H1 (cell line): Measurements from ENCODE around the gene CACNG7. TPM values are rescaled to one million over a fixed set of nuclear protein-coding genes. Genes with fewer than 3 reads are reported as not detected.

ENCODE experiments used
- CTCF ChIA-PET: fragments of 300-600 bp; sonication (Branson Sonifier 250); formaldehyde crosslinking; loops from one replicate; lab custom pipeline; 2021; ENCODE audit not compliant: partially characterized antibody; lab: Charles Lee
- POLR2A ChIA-PET: fragments of 300-600 bp; sonication (Branson Sonifier 250); formaldehyde crosslinking; loops from one replicate; lab custom pipeline; 2021; ENCODE audit warnings: inconsistent platforms; ENCODE audit not compliant: partially characterized antibody; lab: Charles Lee
- DNase-seq, 2 experiments: peaks; one replicate each; pipeline versions ENCODE4 v3.0.0 to v3.0.0-alpha.2; 2010 to 2022; ENCODE audit warnings: low spot score in 2 of 2, low read depth in 1 of 2, mixed read lengths in 1 of 2
- FAIRE-seq: peaks from 2 replicates; lab custom pipeline; 2011; peaks lifted over from hg19 to GRCh38; lab: Jason Lieb, UNC
- H2AFZ ChIP-seq: 2 replicates; pipeline ENCODE4 v1.8.1; 2012; ENCODE audit warnings: low read length, inconsistent platforms
- H2AK5ac ChIP-seq: 2 replicates; pipeline ENCODE4 v1.6.1; 2013; ENCODE audit warnings: low read depth, low read length
- H2BK120ac ChIP-seq: replicated peaks from 2 replicates; pipeline ENCODE3; 2013; ENCODE audit warnings: low read depth, low read length, inconsistent platforms
- H2BK12ac ChIP-seq: 2 replicates; pipeline ENCODE4 v1.6.1; 2013; ENCODE audit warnings: low read depth, low read length
- H2BK15ac ChIP-seq: 2 replicates; pipeline ENCODE4 v1.6.1; 2013; ENCODE audit warnings: low read length
- H2BK20ac ChIP-seq: 2 replicates; pipeline ENCODE4 v1.6.1; 2013; ENCODE audit warnings: low read length
- H2BK5ac ChIP-seq: 2 replicates; pipeline ENCODE4 v1.6.1; 2013; ENCODE audit warnings: low read depth, low read length
- H3K14ac ChIP-seq: 2 replicates; pipeline ENCODE4 v1.6.1; 2013; ENCODE audit warnings: inconsistent platforms; ENCODE audit not compliant: insufficient read length
- H3K18ac ChIP-seq: 2 replicates; pipeline ENCODE4 v1.6.1; 2013; ENCODE audit warnings: low read length; ENCODE audit errors: extremely low read depth
- H3K23ac ChIP-seq: 2 replicates; pipeline ENCODE4 v1.6.1; 2013; ENCODE audit warnings: inconsistent platforms; ENCODE audit not compliant: insufficient read length
- H3K23me2 ChIP-seq: 2 replicates; pipeline ENCODE4 v1.6.1; 2013; ENCODE audit warnings: low read depth, low read length
- H3K27ac ChIP-seq: 2 replicates; pipeline ENCODE4 v1.6.1; 2011; ENCODE audit warnings: low read depth, low read length, inconsistent platforms
- H3K27me3 ChIP-seq, 4 experiments: replicated peaks in 1 of 4; 1 replicate in 1 of 4; 2 replicates in 3 of 4; pipeline versions ENCODE4 v1.6.1 to v1.8.1; 2011 to 2013; ENCODE audit warnings: low read length in 3 of 4, mild to moderate bottlenecking in 3 of 4, inconsistent platforms in 2 of 4, mixed read lengths in 2 of 4, moderate library complexity in 1 of 4; ENCODE audit not compliant: control insufficient read depth in 3 of 4, insufficient read depth in 3 of 4; ENCODE audit errors: extremely low read depth in 1 of 4
- H3K36me3 ChIP-seq, 4 experiments: 2 replicates each; pipeline versions ENCODE4 v1.6.1 to v1.8.1; 2011 to 2013; ENCODE audit warnings: mild to moderate bottlenecking in 4 of 4, low read length in 3 of 4, moderate library complexity in 2 of 4, control low read depth in 1 of 4, inconsistent platforms in 1 of 4; ENCODE audit not compliant: insufficient read depth in 4 of 4, control insufficient read depth in 2 of 4
- H3K4ac ChIP-seq: replicated peaks from 2 replicates; pipeline ENCODE3; 2013; ENCODE audit warnings: low read length, low read depth, mixed read lengths, inconsistent platforms; ENCODE audit not compliant: insufficient read length
- H3K4me1 ChIP-seq, 4 experiments: replicated peaks in 1 of 4; 1 replicate in 1 of 4; 2 replicates in 3 of 4; pipeline versions ENCODE4 v1.6.1 to v1.8.1; 2011 to 2013; ENCODE audit warnings: low read length in 3 of 4, inconsistent platforms in 2 of 4, mixed read lengths in 1 of 4; ENCODE audit not compliant: insufficient read depth in 4 of 4, control insufficient read depth in 3 of 4
- H3K4me2 ChIP-seq, 2 experiments: 2 replicates each; pipeline versions ENCODE4 v1.6.1 to v1.8.1; 2011 to 2013; ENCODE audit warnings: low read depth in 2 of 2, low read length in 2 of 2, control low read depth in 1 of 2, inconsistent platforms in 1 of 2, mild to moderate bottlenecking in 1 of 2; ENCODE audit not compliant: insufficient read depth in 1 of 2
- H3K4me3 ChIP-seq, 4 experiments: fragments of 200-600, 300-600 bp in 1 of 4; sonication (generic), shearing (Covaris generic), sonication (Bioruptor Twin) in 1 of 4; 2 replicates each; pipeline versions ENCODE4 v1.5.1 to v1.8.1; 2011 to 2016; ENCODE audit warnings: low read length in 4 of 4, low read depth in 3 of 4, control low read depth in 2 of 4, inconsistent platforms in 2 of 4, mild to moderate bottlenecking in 2 of 4, mixed read lengths in 1 of 4, moderate library complexity in 1 of 4; ENCODE audit not compliant: insufficient read depth in 2 of 4; ENCODE audit errors: extremely low read depth in 1 of 4
- H3K56ac ChIP-seq: replicated peaks from 2 replicates; pipeline ENCODE3; 2013; ENCODE audit warnings: low read depth, mild to moderate bottlenecking, mixed read lengths, low read length, inconsistent platforms; ENCODE audit not compliant: insufficient read length
- H3K79me1 ChIP-seq: 2 replicates; pipeline ENCODE4 v1.6.1; 2013; ENCODE audit warnings: low read depth, low read length, control low read depth
- H3K79me2 ChIP-seq, 2 experiments: 2 replicates each; pipeline versions ENCODE4 v1.6.1 to v1.8.1; 2012 to 2013; ENCODE audit warnings: low read length in 2 of 2, mild to moderate bottlenecking in 2 of 2, inconsistent platforms in 1 of 2; ENCODE audit not compliant: insufficient read depth in 2 of 2, control insufficient read depth in 1 of 2
- H3K9ac ChIP-seq, 4 experiments: replicated peaks in 1 of 4; 1 replicate in 1 of 4; 2 replicates in 3 of 4; pipeline versions ENCODE4 v1.6.1 to v1.8.1; 2011 to 2013; ENCODE audit warnings: low read depth in 3 of 4, low read length in 3 of 4, control low read depth in 2 of 4, mild to moderate bottlenecking in 2 of 4, moderate library complexity in 2 of 4, inconsistent platforms in 1 of 4; ENCODE audit errors: extremely low read depth in 1 of 4
- H3K9me3 ChIP-seq, 2 experiments: 2 replicates each; pipeline versions ENCODE4 v1.6.1 to v1.8.1; 2012 to 2013; ENCODE audit warnings: mild to moderate bottlenecking in 2 of 2, moderate library complexity in 2 of 2, control low read depth in 1 of 2, inconsistent platforms in 1 of 2, low read depth in 1 of 2, low read length in 1 of 2, mixed read lengths in 1 of 2; ENCODE audit not compliant: insufficient read depth in 2 of 2
- H4K20me1 ChIP-seq, 2 experiments: replicated peaks in 1 of 2; 2 replicates each; pipeline versions ENCODE3 to v1.8.1; 2011 to 2013; ENCODE audit warnings: inconsistent platforms in 2 of 2, low read length in 2 of 2, mild to moderate bottlenecking in 1 of 2; ENCODE audit not compliant: insufficient read depth in 2 of 2, control insufficient read depth in 1 of 2
- H4K5ac ChIP-seq: 2 replicates; pipeline ENCODE4 v1.6.1; 2013; ENCODE audit warnings: low read length, low read depth, mixed read lengths, inconsistent platforms; ENCODE audit not compliant: insufficient read length
- H4K8ac ChIP-seq: 2 replicates; pipeline ENCODE4 v1.8.0; 2013; ENCODE audit warnings: mild to moderate bottlenecking, moderate library complexity, low read length, inconsistent platforms; ENCODE audit not compliant: insufficient read depth; ENCODE audit errors: extremely low read depth
- H4K91ac ChIP-seq: replicated peaks from 2 replicates; pipeline ENCODE3; 2013; ENCODE audit warnings: low read length, mixed read lengths, inconsistent platforms; ENCODE audit not compliant: insufficient read length
- BACH1 ChIP-seq: IDR thresholded peaks from 2 replicates; pipeline ENCODE4 v1.6.1; 2012; ENCODE audit warnings: low read length, improper control_type of control experiment
- BCL11A ChIP-seq, 2 experiments: IDR thresholded peaks; one replicate each; pipeline ENCODE4 v1.6.1; 2011; ENCODE audit warnings: low read depth in 2 of 2, low read length in 2 of 2, mild to moderate bottlenecking in 2 of 2
- CHD1 ChIP-seq: IDR thresholded peaks from 2 replicates; pipeline ENCODE4 v1.6.1; 2012; ENCODE audit warnings: low read depth, low read length, improper control_type of control experiment
- CTCF ChIP-seq, 3 experiments: IDR thresholded peaks; 1 replicate in 2 of 3; 2 replicates in 1 of 3; pipeline versions ENCODE4 v1.5.1 to v1.6.1; 2011; ENCODE audit warnings: low read length in 3 of 3, mild to moderate bottlenecking in 3 of 3, inconsistent platforms in 2 of 3, low read depth in 1 of 3, moderate library complexity in 1 of 3; ENCODE audit not compliant: insufficient read depth in 1 of 3; ENCODE audit errors: control extremely low read depth in 1 of 3
- FOSL1 ChIP-seq: IDR thresholded peaks from 2 replicates; pipeline ENCODE4 v1.6.1; 2011; ENCODE audit warnings: mild to moderate bottlenecking, low read depth, low read length, moderate library complexity; ENCODE audit not compliant: insufficient read depth
- GABPA ChIP-seq: IDR thresholded peaks from 2 replicates; pipeline ENCODE4 v1.6.1; 2011; ENCODE audit warnings: mild to moderate bottlenecking, low read length, moderate library complexity, borderline replicate concordance; ENCODE audit not compliant: insufficient read depth
- GTF2F1 ChIP-seq: IDR thresholded peaks from 2 replicates; pipeline ENCODE4 v1.6.1; 2012; ENCODE audit warnings: low read depth, low read length, improper control_type of control experiment, borderline replicate concordance
- JUN ChIP-seq: IDR thresholded peaks from 2 replicates; pipeline ENCODE4 v1.6.1; 2011; ENCODE audit warnings: low read depth, mild to moderate bottlenecking, improper control_type of control experiment, low read length
- POLR2AphosphoS5 ChIP-seq: IDR thresholded peaks from 2 replicates; pipeline ENCODE4 v1.6.1; 2011; ENCODE audit warnings: low read depth, low read length
- SP1 ChIP-seq: IDR thresholded peaks from 2 replicates; pipeline ENCODE4 v1.6.1; 2011; ENCODE audit warnings: low read depth, low read length
- SRF ChIP-seq: IDR thresholded peaks from 2 replicates; pipeline ENCODE4 v1.6.1; 2011; ENCODE audit warnings: mild to moderate bottlenecking, low read depth, low read length, moderate library complexity
- TCF12 ChIP-seq: IDR thresholded peaks from 2 replicates; pipeline ENCODE4 v1.6.1; 2011; ENCODE audit warnings: low read depth, mild to moderate bottlenecking, low read length
- WGBS, 2 experiments: shearing (Covaris generic) in 1 of 2; methylation state at CpG; one replicate each; pipeline versions ENCODE4 v1.1.6 to v1.1.7; 2013 to 2015; ENCODE audit warnings: low lambda C conversion rate in 2 of 2, mixed read lengths in 2 of 2, inconsistent platforms in 1 of 2, low coverage in 1 of 2, missing lambda C conversion rate in 1 of 2; ENCODE audit not compliant: insufficient replicate concordance in 2 of 2, insufficient coverage in 1 of 2, insufficient read length in 1 of 2; ENCODE audit errors: extremely low coverage in 1 of 2, missing lambda C conversion rate in 1 of 2; 5-methylcytosine and 5-hydroxymethylcytosine counted together
- polyA plus RNA-seq, 7 experiments: library from polyadenylated mRNA; depleted of rRNA in 3 of 7; stranded (reverse) in 5 of 7; unstranded in 2 of 7; fragments of >200 nt in 5 of 7; fragments of 200-250 nt in 2 of 7; gene quantifications; 1 replicate in 5 of 7; 2 replicates in 1 of 7; 4 replicates in 1 of 7; pipeline versions ENCODE4 v1.2.1 to v1.2.3, GENCODE V29; 2011 to 2013; ENCODE audit warnings: missing spikeins in 2 of 7, mixed read lengths in 2 of 7
- total RNA-seq: library from RNA; stranded (reverse); fragmentation: NEBNext Ultra II Directional; extraction: Animal tissue kit (Norgen Biotek cat#: 25700); gene quantifications from 2 replicates; pipeline ENCODE4 v1.2.1, GENCODE V29; 2021

CACNG7 gene
- total and polyA plus RNA-seq, 2 of the 8 experiments (the other 6 are each of a cell fraction or from before 2014, with no cell fraction given), result 28.9 to 69.8 TPM

- no peak overlapping the region for H4K5ac ChIP-seq
- no peaks in the 10 kb centered on the region for H3K27me3 ChIP-seq
- H3K18ac ChIP-seq, result no peak overlapping the region
- FAIRE-seq, result peak; percentile 96
- no peak overlapping the region for H4K8ac ChIP-seq
- H2BK20ac ChIP-seq, result no peak overlapping the region
- no peak overlapping the region for H2BK120ac ChIP-seq
- no peak overlapping the region for H4K91ac ChIP-seq
- H3K23me2 ChIP-seq, result peaks cover 6% of the 10 kb centered on the region; the same call in 1 of the 2 replicates
- no peaks in the 10 kb centered on the region for H3K36me3 ChIP-seq
- no peak overlapping the region for H3K4ac ChIP-seq
- no peaks in the 10 kb centered on the region for H3K79me2 ChIP-seq
- 60% methylated on average over 5 of the region's 5 CpGs; no CpG with 5 or more reads in 1 of the 2 experiments for WGBS, 2 experiments
- H3K27ac ChIP-seq, result no peak overlapping the region
- H3K4me3 ChIP-seq, result no peak overlapping the region
- H2BK12ac ChIP-seq, result no peak overlapping the region
- H2AK5ac ChIP-seq, result no peak overlapping the region
- no peak overlapping the region for H3K23ac ChIP-seq
- H2BK5ac ChIP-seq, result no peak overlapping the region
- no peak overlapping the region for H3K14ac ChIP-seq
- H3K4me2 ChIP-seq, result no peak overlapping the region
- ChIA-PET CTCF (interaction anchor here (0.6 to 3.9 kb wide), 52 partner anchors 8 to 1101 kb away, joined by 3 to 33 read pairs (median 4); partner anchors contain the start of genes MYADM and PRKCG), POLR2A (interaction anchor here (0.6 to 3.5 kb wide), 15 partner anchors 10 to 327 kb away, joined by 3 to 33 read pairs (median 4); no protein-coding TSS in a partner anchor)
- H3K56ac ChIP-seq, result no peak overlapping the region
- no peaks in the 10 kb centered on the region for H4K20me1 ChIP-seq
- H3K9ac ChIP-seq, result no peak overlapping the region
- no peak overlapping the region for H2BK15ac ChIP-seq
- H3K9me3 ChIP-seq, result no peaks in the 10 kb centered on the region
- DNase-seq, result no peak
- H3K79me1 ChIP-seq, result no peaks in the 10 kb centered on the region
- peaks cover 0 to 14% (median 7%) of the 10 kb centered on the region in 4 experiments; a peak in 4 of 7 replicates for H3K4me1 ChIP-seq
- H2AFZ ChIP-seq, result no peak overlapping the region
- TF ChIP-seq SRF, result no peak
- TF ChIP-seq TCF12, result no peak
- no peak for TF ChIP-seq POLR2AphosphoS5
- TF ChIP-seq BCL11A (IDR thresholded peaks at IDR 0.05; ENCODE audit: low read depth in 2 of 2, low read length in 2 of 2), result no peak
- TF ChIP-seq GTF2F1, result no peak
- TF ChIP-seq SP1, result no peak
- no peak for TF ChIP-seq BACH1
- TF ChIP-seq GABPA, result no peak
- peak; percentile 32 to 74 (median 67) for TF ChIP-seq CTCF (IDR thresholded peaks at IDR 0.05; ENCODE audit: control extremely low read depth in 1 of 3, insufficient read depth in 1 of 3, low read depth in 1 of 3, low read length in 3 of 3)
- TF ChIP-seq FOSL1, result no peak
- no peak for TF ChIP-seq CHD1
- TF ChIP-seq JUN, result no peak
Observed at GRCh38 chr19:53947624-53948023, 38.5 kb downstream of the CACNG7 start.
